COR-L47 (cell line): ENCODE measurements around the gene SIM1.
"Not testable (repeated sequence)": the region's sequence is repeated elsewhere in the genome, so short reads cannot be mapped to it uniquely, and the experiment has no call there.

Experiments
- DNase-seq: peaks from one replicate; lab custom pipeline; 2025; lab: John Stamatoyannopoulos, UW

SIM1 gene

DNA sequence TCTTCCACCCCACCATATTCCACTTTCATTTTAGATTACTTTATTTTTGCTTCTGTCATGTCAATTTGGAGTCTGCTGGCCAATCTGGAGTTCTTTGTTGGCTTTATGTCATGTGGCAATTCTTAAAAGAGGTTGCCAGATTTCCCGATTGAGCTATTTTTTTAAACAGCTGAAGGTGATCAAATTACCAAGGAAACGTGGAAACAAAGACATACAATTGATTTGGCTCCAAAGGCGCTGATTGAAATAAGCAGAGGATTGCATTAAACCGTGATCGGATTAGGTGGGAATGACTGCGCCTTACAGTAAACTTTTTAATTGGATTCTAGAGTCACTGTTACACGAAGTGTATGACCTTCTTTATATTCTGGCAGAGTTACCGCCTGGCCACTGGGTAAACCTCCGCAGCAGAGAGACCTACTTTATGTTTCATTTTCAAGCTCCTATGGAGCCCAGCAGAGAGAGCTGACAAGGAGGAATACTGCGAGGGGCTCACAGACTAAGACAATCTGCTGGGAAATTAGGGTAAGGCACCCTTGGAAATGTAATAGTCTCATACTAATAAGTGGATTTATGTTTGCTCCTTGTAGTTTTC is 37.9 kb downstream of the SIM1 start:
- no peak for DNase-seq

DNA sequence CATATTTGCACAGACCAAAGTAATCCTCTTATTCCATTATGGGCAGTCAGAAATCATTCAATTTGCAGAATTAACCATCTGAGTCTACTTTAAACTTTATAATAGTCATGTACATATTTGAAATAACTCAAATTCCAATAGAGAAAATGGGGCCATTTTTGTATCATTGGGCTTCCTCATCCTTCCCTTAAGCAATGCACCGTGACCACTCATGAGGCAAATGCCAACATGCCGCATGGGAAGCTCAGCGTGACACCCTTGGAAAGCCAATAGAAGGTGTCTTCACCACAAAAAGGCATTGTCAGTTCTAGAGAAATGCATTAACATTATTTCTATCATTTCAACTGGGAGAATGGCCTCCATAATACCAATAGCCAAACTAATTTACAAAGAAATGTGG is 38.5 kb downstream of the SIM1 start:
- no peak for DNase-seq

DNA sequence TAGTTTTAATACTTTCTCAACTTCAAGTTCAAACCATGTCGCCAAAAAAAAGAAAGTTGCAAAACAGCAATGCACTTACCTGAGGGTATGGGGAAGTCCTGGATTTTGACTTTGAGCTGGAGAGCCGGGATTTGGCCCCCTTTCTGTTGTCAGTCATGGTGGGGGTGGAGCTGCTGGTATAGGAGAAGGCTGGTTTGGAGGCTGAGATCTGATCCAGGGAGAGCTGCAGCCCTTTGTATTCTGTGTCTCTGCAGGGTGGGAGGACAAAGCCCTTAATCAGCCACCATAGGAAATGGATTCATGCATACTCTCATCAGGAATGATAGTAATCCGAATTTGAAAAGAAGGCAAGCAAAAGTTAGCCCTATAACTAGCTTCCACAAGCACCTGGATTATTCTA is 44.0 kb downstream of the SIM1 start:
- no peak for DNase-seq

DNA sequence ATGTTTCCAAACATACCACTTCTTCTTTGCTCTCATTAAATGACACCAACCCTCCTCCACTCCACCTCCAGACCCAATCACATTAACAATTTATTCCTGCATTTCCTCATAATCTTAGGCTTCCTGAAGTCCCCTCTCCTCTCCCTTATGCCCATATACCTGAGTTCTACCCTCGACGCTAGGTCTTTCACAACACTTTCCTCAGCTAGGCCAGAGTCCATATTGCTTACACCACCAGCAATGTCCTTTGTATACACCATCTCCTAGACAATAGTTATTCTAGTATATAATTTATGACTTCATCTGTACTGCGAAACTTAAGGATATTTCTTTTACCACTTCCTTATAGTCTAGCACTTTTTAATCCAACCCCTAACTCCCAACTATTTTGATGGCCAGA is 47.7 kb downstream of the SIM1 start:
- no peak for DNase-seq

DNA sequence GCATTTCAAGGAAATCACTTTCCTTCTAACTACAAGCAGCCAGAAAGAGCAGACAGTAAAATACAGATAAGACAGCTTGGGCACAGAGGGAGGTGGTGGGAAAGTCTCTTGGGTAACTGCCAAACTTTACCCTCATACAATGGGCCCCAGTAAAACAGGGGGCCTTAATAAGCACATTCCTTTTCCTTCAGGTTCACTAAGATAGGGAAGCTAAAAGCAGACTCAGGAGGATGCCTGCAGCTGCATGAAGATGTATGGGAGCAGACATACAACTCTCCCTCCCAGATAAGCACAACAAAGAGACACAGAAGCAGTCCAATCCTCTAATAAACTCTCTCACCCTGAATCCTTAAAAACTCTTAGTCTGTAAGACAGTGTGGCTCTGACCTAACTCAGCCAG is 49.0 kb downstream of the SIM1 start:
- no peak for DNase-seq

DNA sequence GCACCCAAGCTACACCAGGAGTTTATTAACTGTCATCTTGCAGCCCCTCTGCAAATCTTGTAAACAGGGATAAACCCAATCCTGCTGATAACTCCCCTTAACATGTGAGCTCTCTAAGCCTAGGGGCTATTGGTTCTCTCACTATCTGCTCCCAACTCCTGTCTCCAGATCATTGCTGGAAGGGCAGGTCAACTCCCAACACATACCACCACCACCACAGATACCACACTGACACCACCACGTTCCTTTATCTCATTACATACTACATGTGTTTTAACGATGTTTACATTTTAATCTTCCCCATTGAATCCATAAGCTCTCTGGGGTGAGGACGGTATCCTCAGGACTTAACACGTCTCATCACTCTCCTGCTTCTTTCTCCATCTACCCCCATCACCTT is 51.8 kb downstream of the SIM1 start:
- DNase-seq = no peak

DNA sequence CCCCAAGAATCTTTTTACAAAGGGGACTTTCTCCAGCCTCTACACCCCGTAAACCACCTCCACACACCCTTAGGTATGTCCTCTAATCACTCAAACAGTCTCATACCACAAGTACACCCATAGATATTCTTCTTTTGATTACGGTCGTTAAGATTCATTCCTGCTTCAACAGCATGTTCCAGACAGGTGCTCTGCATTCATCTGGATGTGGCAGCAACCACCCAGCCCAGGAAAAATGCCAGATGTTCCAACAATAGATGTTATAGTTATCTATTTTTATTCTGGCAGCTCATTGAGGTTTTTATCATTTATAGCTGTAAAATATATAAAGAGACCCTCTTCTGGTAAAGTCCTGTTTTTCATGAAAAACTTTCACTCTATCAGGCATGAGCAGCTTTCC is 60.7 kb downstream of the SIM1 start:
- no peak for DNase-seq

DNA sequence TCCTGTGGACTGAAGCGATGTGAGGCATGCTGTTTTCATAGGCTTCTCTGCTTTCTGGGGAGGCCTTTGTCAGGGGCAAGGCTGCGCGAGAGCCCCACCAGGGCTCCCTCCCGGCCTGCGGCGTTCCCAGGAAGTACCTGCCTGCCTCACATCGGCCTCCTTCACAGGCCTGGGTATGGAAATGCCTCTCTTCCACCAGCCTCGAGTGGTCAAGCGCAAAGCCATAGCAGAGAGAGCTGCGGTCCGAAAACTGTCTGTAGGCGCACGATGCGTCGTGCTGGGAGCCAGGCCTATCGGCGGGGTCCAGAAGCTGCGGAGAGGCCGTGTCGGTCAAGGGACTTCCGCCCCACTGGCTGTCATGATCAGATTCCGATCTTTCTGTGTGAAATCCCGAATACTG is 71.2 kb downstream of the SIM1 start:
- DNase-seq = no peak

DNA sequence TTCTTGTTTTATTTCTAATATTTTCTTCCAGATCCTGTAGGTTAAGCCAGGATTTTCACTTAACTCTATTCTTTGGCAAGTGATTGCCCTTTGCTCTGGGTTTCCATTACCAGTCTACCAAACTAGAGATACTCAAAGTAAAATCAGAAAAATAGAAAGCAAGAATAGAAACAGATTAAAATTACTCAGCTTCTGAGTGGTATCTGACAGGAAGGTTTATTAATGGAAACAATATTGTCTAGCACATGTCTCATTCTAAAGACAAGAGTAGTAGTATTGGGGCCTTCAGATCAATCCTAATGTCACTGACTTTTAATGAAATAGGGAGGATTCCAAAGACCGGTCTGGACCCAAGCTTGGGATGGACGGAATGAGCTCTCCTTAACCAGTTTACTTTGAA is 72.3 kb downstream of the SIM1 start:
- DNase-seq = no peak

DNA sequence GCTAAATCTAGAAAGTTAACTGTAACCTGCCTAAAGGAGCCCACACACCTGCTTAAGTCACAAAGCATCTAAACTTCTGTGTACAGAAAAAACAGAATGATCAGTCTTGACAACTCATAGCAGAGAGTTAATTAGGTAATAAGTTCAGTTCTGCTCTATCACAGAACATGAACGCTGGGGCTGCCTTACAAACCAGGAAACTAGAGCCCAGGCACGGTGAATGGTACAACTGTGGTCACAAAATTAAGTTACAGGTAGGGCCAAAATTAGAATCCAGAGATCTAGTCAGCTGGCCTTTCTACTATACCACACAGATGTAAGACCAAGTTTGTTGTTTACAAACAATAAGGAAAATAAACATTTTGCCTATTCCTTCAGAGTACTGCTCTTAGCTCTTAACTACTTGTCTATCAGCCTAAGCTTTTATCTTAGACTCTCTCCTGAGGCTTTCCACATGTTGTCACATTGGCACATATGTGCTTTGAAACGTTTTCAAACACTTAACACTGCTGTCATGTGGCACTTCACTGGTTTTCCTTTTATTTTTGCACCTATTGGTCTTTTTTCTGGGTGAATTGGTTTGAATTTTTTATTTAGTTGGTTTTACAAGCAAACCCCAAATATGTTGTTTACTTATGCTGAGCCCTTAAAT is 75.7 kb downstream of the SIM1 start:
- DNase-seq = no peak

DNA sequence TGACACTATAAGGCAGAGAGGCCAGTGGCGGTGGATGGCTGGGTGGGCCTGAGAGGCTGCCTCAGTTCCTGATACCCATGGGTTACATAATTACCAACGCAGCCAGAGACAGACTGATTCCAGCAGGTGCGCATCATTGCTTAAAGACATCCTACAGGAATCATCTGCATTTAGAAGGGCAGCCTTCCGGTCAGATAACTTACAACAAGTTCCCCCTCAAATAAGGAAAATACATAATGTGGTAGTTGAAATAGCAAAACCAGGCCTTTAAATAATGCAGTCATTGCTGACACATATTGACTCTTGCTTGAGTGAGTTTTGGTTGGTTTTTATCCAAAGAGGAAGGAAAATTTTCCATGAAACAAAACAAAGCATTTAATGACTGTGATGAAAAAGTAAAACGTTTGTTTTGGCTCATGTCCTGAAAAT is 81.9 kb downstream of the SIM1 start:
- no peak for DNase-seq

DNA sequence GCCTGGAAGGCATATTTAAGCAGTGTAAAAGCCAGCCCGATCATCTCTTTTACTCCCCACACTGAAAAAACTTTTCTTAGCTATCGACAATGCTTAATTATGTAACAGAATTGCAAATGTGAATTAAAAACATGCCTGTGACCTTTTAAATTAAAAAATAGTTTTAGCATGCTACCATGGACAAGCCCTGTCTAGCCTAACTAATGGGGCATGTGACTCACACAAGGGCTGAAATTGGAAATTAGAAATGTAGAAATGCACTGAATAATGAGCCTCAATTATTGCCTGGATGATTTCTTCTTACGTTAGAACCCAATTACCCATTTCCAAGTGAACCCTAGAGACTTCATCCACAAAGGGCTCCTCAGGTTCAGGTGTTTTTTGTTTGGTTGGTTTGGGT is 82.7 kb downstream of the SIM1 start:
- no peak for DNase-seq

DNA sequence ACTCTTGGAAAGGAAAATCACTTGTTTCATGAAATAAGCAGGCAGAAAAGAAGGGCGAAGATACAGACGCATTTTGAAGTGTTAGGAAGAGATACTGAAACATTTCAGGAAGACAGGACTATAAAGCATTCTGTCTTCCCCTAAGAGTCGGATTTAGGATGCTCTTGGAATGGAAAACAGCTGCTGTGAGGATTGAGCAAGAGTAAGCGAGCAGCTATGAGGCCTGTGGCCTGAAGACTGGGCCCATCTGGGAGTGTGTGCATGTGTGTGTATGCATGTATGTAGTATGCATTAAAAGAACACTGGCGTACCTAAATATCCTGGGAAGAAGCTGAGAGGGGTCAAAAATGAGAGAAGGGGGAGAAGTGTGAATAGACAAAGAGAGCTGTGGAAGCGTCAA is 83.6 kb downstream of the SIM1 start:
- no peak for DNase-seq

DNA sequence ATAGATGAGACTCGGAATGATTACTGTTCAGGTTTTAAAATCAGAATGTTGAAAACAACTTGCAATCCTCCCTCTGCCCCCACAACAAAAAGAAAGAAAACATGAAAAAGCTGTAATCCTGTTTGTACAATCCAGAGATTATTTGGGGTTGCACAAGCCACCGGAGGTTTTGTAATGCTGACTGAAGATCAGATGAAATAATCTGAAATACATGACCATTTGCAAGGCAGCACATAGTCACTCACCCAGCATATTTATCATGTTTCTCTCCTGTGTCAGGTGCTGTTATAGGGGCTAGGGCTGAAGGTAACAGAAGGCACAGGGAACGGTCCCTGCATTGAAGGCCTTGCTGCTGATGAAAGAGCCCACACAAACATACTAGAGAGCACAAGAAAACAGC is 85.3 kb downstream of the SIM1 start:
- no peak for DNase-seq

DNA sequence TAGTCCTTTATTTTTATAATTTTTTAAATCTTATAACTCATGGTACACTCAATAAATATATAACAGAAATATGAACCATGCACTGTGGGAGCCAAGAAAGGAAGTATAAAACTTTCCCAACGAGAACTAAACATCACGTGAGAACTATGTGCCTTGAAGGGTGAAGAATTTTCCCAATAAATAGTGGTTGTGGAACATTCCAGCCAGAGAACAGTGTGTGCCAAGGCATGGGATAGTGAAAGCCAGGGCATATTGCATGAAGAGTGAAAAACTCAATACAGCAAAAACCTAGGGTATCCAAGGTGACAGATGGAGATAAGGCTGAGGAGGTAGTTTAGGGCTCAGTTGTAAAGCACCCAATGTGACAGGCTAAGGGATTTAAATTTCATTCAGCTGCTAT is 86.1 kb downstream of the SIM1 start:
- no peak for DNase-seq

DNA sequence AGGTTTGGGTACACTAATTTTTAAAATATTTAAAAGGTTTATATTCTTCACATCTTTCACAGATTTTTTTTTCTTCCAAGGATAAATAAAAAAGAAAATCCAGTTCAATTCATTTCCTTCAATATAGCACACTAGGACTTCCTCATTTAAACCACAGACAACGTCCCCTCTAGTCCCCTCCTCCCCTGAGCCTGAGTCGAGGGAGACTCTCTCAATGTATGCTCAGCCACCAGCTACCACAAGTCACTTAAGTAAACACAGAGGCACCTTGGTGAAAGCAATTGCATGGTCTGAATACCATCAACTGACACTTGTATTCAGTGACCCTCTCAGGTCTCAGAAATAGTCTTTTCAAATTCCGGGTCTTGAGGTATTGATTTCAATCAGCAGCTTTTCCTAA is 88.6 kb downstream of the SIM1 start:
- DNase-seq = no peak

DNA sequence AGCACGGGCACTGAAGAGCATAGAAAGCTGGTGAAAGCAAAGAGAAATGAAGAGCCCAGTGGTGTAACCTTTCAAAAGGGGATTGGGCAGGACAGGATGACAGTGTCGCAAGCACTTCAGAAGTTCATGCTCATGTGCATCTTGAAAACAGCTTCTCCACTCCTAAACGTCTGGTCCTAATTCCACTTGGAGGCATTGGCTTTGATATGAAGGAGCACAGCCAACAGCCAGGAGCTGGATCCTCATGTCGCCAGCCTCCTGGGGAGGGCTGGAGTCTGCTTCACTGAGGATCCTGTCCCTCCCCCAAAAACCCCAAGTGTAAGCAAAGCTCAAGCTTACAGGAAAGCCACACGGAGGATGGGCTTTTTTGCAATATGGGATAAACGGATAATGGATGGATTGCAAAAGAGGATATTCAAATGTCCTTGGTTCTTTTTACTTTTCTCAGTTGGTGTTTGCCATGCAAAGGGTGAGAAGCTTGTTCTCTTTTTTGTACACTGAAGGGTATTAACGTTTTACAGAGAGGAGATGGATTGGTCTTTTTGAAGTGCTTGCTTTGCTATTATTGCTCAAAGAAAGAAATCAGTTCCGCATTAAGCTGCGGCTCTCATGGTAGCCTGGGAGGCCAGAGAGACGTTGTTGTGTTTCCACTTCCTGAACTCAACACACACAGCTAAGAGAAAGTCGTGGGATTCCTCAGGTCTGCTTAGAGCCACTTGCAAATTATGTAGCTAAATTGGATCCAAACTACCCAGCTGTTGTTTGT is 92.2 kb downstream of the SIM1 start:
- no peak for DNase-seq

DNA sequence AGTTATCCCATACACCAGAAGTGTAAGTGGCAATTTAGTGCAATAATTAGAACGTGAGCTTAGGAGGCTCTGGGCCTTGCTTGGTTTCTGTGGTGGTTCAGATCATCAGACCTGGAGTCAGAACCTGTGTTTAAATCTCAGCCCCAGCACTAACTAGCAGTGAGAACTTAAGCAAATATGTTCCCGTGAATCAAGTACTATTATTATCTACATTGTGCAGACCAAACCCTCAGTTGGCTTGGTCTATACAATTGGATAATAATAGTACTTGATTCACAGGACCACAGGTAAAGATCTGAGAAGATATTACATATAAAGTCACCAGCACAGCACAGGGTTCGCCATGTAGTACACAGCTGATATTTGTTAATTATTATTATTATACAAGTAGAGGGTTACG is 93.1 kb downstream of the SIM1 start:
- DNase-seq = no peak

DNA sequence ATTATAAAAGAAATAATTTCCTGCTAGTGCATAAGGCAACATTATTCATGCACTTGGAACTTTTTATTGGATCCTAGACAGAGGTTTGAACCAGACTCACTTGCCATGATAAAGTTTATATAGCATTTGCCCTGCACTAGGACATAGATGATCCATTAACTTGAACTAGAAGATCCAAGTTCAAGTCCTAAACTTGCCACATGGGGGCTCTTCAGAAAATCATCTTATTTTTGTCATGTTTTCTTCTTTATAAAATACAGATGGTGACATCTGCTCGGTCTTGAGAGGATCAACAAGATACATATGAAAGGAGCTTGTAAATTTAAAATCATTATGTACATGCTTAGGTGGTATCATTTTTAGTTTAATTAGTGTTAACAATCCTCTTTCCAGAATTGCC is 94.5 kb downstream of the SIM1 start:
- DNase-seq = no peak

DNA sequence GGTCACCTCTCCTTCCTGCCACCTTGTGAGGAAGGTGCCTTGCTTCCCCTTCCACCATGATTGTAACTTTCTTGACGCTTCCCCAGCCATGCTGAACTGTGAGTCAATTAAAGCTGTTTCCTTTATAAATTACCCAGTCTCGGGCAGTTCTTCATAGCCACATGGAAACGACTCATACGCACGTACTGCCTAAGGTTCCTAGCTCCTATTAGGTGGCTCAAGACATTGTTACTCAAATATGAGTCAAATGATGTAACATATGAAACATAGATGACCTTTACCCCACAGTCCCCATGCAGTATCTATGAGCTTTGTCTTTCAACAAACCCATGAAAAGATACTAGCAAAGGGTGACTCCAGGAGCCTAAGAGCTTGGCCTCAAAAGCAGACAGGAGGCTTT is 98.3 kb downstream of the SIM1 start:
- DNase-seq = no peak

DNA sequence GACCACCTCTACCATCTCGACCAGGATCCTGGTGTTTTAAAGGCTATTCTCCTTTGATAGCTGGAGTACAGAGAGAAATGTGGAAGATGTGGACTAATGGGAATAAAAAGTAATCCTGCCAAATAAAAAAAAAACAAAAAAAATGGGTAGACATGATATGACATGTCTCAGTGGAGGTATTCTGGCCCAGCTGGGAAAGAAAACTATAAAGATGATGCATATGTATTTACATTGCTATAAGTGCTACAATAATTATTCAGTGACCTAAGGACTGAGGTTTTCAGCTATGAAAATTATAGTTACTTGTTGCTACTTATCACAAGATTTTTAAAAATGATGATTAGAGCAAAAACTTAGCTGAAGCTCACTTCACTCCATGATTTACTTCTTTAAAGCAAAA is 101.1 kb downstream of the SIM1 start:
- no peak for DNase-seq

DNA sequence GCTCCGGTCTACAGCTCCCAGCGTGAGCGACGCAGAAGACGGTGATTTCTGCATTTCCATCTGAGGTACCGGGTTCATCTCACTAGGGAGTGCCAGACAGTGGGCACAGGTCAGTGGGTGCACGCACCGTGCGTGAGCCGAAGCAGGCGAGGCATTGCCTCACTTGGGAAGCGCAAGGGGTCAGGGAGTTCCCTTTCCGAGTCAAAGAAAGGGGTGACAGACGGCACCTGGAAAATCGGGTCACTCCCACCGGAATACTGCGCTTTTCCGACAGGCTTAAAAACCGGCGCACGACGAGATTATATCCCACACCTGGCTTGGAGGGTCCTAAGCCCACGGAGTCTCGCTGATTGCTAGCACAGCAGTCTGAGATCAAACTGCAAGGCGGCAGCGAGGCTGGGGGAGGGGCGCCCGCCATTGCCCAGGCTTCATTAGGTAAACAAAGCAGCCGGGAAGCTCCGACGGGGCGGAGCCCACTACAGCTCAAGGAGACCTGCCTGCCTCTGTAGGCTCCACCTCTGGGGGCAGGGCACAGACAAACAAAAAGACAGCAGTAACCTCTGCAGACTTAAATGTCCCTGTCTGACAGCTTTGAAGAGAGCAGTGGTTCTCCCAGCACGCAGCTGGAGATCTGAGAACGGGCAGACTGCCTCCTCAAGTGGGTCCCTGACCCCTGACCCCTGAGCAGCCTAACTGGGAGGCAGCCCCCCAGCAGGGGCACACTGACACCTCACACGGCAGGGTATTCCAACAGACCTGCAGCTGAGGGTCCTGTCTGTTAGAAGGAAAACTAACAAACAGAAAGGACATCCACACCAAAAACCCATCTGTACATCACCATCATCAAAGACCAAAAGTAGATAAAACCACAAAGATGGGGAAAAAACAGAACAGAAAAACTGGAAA is 109.7 kb downstream of the SIM1 start:
- not testable (repeated sequence) for DNase-seq
